ENCODE measurements around the gene MDFIC.

DNA sequence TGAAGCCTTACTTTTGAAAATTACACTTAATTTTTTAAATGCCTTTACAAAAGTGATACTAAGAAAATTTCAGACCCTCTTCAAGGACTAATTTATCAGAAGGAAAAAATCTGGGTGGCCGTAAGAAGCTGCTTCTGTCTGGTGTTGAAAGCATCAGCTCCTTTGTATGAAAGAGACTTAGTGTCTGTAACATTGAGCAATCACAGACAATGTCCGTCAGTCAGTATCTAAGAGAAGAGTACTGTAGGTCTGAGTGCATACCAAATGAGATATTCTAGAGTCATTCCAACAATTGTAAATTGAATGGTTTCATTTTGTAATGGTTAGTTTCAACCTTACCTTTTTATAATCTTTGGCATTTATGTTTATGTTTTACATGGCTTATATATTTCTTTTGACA lies 11.1 kb upstream of the MDFIC start:
- TF ChIP-seq, protein P1, sequence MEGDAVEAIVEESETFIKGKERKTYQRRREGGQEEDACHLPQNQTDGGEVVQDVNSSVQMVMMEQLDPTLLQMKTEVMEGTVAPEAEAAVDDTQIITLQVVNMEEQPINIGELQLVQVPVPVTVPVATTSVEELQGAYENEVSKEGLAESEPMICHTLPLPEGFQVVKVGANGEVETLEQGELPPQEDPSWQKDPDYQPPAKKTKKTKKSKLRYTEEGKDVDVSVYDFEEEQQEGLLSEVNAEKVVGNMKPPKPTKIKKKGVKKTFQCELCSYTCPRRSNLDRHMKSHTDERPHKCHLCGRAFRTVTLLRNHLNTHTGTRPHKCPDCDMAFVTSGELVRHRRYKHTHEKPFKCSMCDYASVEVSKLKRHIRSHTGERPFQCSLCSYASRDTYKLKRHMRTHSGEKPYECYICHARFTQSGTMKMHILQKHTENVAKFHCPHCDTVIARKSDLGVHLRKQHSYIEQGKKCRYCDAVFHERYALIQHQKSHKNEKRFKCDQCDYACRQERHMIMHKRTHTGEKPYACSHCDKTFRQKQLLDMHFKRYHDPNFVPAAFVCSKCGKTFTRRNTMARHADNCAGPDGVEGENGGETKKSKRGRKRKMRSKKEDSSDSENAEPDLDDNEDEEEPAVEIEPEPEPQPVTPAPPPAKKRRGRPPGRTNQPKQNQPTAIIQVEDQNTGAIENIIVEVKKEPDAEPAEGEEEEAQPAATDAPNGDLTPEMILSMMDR (conservative IDR thresholded peaks at IDR 0.05; ENCODE audit: low read length): no peak
- no peak for TF ChIP-seq EZH2phosphoT487 (IDR thresholded peaks at IDR 0.05; ENCODE audit: borderline replicate concordance)

Measured in Loucy (cell line).